DND-41 (cell line): ENCODE results near the gene TMEM242.

Source experiments
- ATAC-seq: fragments of 200-7000 bp; cut with Tn5 transposase; 3 replicates; pipeline ENCODE4 v1.9.1; 2021; ENCODE audit warnings: low read depth; ENCODE audit not compliant: insufficient read depth
- DNase-seq: peaks from one replicate; pipeline ENCODE4 v3.0.0-alpha.2; 2020
- H2AFZ ChIP-seq: 2 replicates; pipeline ENCODE4 v1.6.0; 2012; ENCODE audit warnings: low read depth, low read length
- H3K27ac ChIP-seq: 2 replicates; pipeline ENCODE4 v1.5.1; 2012; ENCODE audit warnings: low read length, inconsistent platforms
- H3K27me3 ChIP-seq: fragments of 200-600 bp; sonication (generic); 2 replicates; pipeline ENCODE4 v1.6.0; 2012; ENCODE audit warnings: low read length, mild to moderate bottlenecking, inconsistent platforms; ENCODE audit not compliant: insufficient read depth, poor library complexity
- H3K36me3 ChIP-seq: 2 replicates; pipeline ENCODE4 v1.5.1; 2012; ENCODE audit warnings: low read length, inconsistent platforms; ENCODE audit not compliant: insufficient read depth
- H3K4me1 ChIP-seq: 2 replicates; pipeline ENCODE4 v1.5.1; 2012; ENCODE audit warnings: mild to moderate bottlenecking, low read length; ENCODE audit not compliant: insufficient read depth
- H3K4me2 ChIP-seq: 2 replicates; pipeline ENCODE4 v1.6.0; 2012; ENCODE audit warnings: mild to moderate bottlenecking, moderate library complexity, low read length, inconsistent platforms; ENCODE audit not compliant: insufficient read depth
- H3K4me3 ChIP-seq, 2 experiments: fragments of 200-600 bp in 1 of 2; shearing (Covaris generic) in 1 of 2; 2 replicates each; pipeline ENCODE4 v1.5.1; 2012 to 2016; ENCODE audit warnings: inconsistent platforms in 2 of 2, low read length in 2 of 2, mild to moderate bottlenecking in 2 of 2, low read depth in 1 of 2, moderate library complexity in 1 of 2
- H3K79me2 ChIP-seq: 2 replicates; pipeline ENCODE4 v1.6.0; 2012; ENCODE audit warnings: low read length, inconsistent platforms; ENCODE audit not compliant: insufficient read depth
- H3K9ac ChIP-seq: 2 replicates; pipeline ENCODE4 v1.6.0; 2012; ENCODE audit warnings: low read depth, mild to moderate bottlenecking, inconsistent platforms, low read length, moderate library complexity
- H3K9me3 ChIP-seq: 2 replicates; pipeline ENCODE4 v1.5.1; 2012; ENCODE audit warnings: low read length, moderate library complexity, mild to moderate bottlenecking, inconsistent platforms; ENCODE audit not compliant: insufficient read depth, severe bottlenecking
- H4K20me1 ChIP-seq: 2 replicates; pipeline ENCODE4 v1.6.0; 2012; ENCODE audit warnings: low read length; ENCODE audit not compliant: insufficient read depth
- CTCF ChIP-seq: IDR thresholded peaks from 2 replicates; pipeline ENCODE4 v1.5.1; 2012; ENCODE audit warnings: borderline replicate concordance, low read length, moderate library complexity, mild to moderate bottlenecking; ENCODE audit not compliant: poor library complexity, severe bottlenecking; ENCODE audit errors: extremely low read depth
- EZH2 ChIP-seq: IDR thresholded peaks from 3 replicates; pipeline ENCODE4 v1.6.1; 2012; ENCODE audit warnings: borderline replicate concordance, low read depth, mild to moderate bottlenecking, moderate library complexity, low read length, inconsistent platforms; ENCODE audit not compliant: severe bottlenecking

Gene TMEM242

GRCh38 chr6:157261606-157262005 lies 61.7 kb downstream of the TMEM242 start:
- H2AFZ ChIP-seq = no peak overlapping the region
- H3K4me1 ChIP-seq = no peaks in the 10 kb centered on the region
- no peak for DNase-seq
- H4K20me1 ChIP-seq = 0 out of 2 replicates have a peak, but pooled peaks cover 3% of the 10 kb centered on the region
- no peaks in the 10 kb centered on the region for H3K9me3 ChIP-seq
- no peak overlapping the region for H3K27ac ChIP-seq
- TF ChIP-seq CTCF = no peak
- TF ChIP-seq EZH2 = no peak
- H3K9ac ChIP-seq = no peak overlapping the region
- H3K36me3 ChIP-seq = no peaks in the 10 kb centered on the region
- no peak overlapping the region for H3K4me3 ChIP-seq
- no peak for ATAC-seq
- no peak overlapping the region for H3K4me2 ChIP-seq
- peaks cover 3% of the 10 kb centered on the region for H3K27me3 ChIP-seq
- H3K79me2 ChIP-seq = no peaks in the 10 kb centered on the region

GRCh38 chr6:157260735-157261410 lies 62.4 kb downstream of the TMEM242 start:
- Histone ChIP-seq H3K36me3 (no peaks in the 10 kb centered on the region), H4K20me1 (0 out of 2 replicates have a peak, but pooled peaks cover 3% of the 10 kb centered on the region), H3K9ac (no peak overlapping the region), H3K79me2 (no peaks in the 10 kb centered on the region), H3K4me3 (no peak overlapping the region), H2AFZ (no peak overlapping the region), H3K4me1 (no peaks in the 10 kb centered on the region), H3K27me3 (peaks cover 3% of the 10 kb centered on the region), H3K27ac (no peak overlapping the region), H3K9me3 (no peaks in the 10 kb centered on the region), H3K4me2 (no peak overlapping the region)
- DNase-seq = no peak
- no peak for ATAC-seq
- TF ChIP-seq CTCF = no peak
- no peak for TF ChIP-seq EZH2

GRCh38 chr6:157259443-157259842 lies 63.9 kb downstream of the TMEM242 start:
- no peak for TF ChIP-seq CTCF
- no peak for TF ChIP-seq EZH2
- ATAC-seq = no peak
- H4K20me1 ChIP-seq = 0 out of 2 replicates have a peak, but pooled peaks cover 6% of the 10 kb centered on the region

GRCh38 chr6:157258878-157259277 lies 64.4 kb downstream of the TMEM242 start:
- no peak for DNase-seq
- H3K4me1 ChIP-seq = no peaks in the 10 kb centered on the region
- no peaks in the 10 kb centered on the region for H3K79me2 ChIP-seq
- H3K9me3 ChIP-seq = no peaks in the 10 kb centered on the region
- H3K27me3 ChIP-seq = peaks cover 14% of the 10 kb centered on the region
- ATAC-seq = no peak
- no peak overlapping the region for H3K4me2 ChIP-seq
- no peak overlapping the region for H2AFZ ChIP-seq
- no peaks in the 10 kb centered on the region for H3K36me3 ChIP-seq
- no peak overlapping the region for H3K9ac ChIP-seq
- no peak overlapping the region for H3K27ac ChIP-seq
- TF ChIP-seq CTCF = no peak
- TF ChIP-seq EZH2 = no peak
- H3K4me3 ChIP-seq = no peak overlapping the region
- 0 out of 2 replicates have a peak, but pooled peaks cover 6% of the 10 kb centered on the region for H4K20me1 ChIP-seq

More at GRCh38 chr6:157259443-157259842, 63.9 kb downstream of the TMEM242 start:
- DNase-seq = no peak
- Histone ChIP-seq H3K79me2 (no peaks in the 10 kb centered on the region), H3K9ac (no peak overlapping the region), H3K36me3 (no peaks in the 10 kb centered on the region), H3K4me3 (no peak overlapping the region), H3K9me3 (no peaks in the 10 kb centered on the region), H3K4me1 (no peaks in the 10 kb centered on the region), H3K27me3 (peaks cover 14% of the 10 kb centered on the region), H2AFZ (no peak overlapping the region), H3K4me2 (no peak overlapping the region), H3K27ac (no peak overlapping the region)
